PC-3 (cell line): ENCODE results near the gene KEAP1. TPM values are rescaled to one million over a fixed set of nuclear protein-coding genes. Genes with fewer than 3 reads are reported as not detected.

Source experiments
- ATAC-seq: fragments of 200-7000 bp; cut with Tn5 transposase; 2 replicates; pipeline ENCODE4 v1.9.1; 2020; ENCODE audit warnings: mild to moderate bottlenecking, moderate library complexity
- BruUV-seq: library from RNA; stranded (reverse); fragments of 400-500 nt; replicated peaks from 2 replicates; lab custom pipeline; 2021; lab: Mats Ljungman, UMichigan
- CTCF ChIA-PET: fragments of 300-600 bp; sonication (Branson Sonifier 250); formaldehyde crosslinking; loops from one replicate; lab custom pipeline; 2022; ENCODE audit warnings: antibody characterized with exemption; lab: Charles Lee
- POLR2A ChIA-PET: fragments of 300-600 bp; sonication (Branson Sonifier 250); formaldehyde crosslinking; loops from one replicate; lab custom pipeline; 2022; ENCODE audit warnings: antibody characterized with exemption; ENCODE audit not compliant: unreplicated experiment; lab: Charles Lee
- DNase-seq: peaks from one replicate; pipeline ENCODE4 v3.0.0-alpha.2; 2015
- H2AFZ ChIP-seq: fragments of 300-600 bp; sonication (generic); 2 replicates; pipeline ENCODE4 v1.6.0; 2016; ENCODE audit warnings: antibody characterized with exemption, low read length
- H3F3A ChIP-seq: fragments of 300-600 bp; sonication (generic); one replicate; pipeline ENCODE4 v1.6.0; 2017; ENCODE audit warnings: antibody characterized with exemption, low read length, control low read depth, mild to moderate bottlenecking; ENCODE audit not compliant: unreplicated experiment
- H3K27ac ChIP-seq: fragments of 300-600 bp; sonication (generic); 2 replicates; pipeline ENCODE4 v1.5.1; 2016; ENCODE audit warnings: mild to moderate bottlenecking, low read length
- H3K27me3 ChIP-seq: fragments of 300-600 bp; sonication (generic); 2 replicates; pipeline ENCODE4 v1.6.1; 2016; ENCODE audit warnings: low read length, mixed read lengths
- H3K36me3 ChIP-seq: fragments of 300-600 bp; sonication (generic); 2 replicates; pipeline ENCODE4 v1.6.1; 2016; ENCODE audit warnings: low read depth, mixed run types, low read length, mixed read lengths
- H3K4me1 ChIP-seq: fragments of 300-600 bp; sonication (generic); 2 replicates; pipeline ENCODE4 v1.5.1; 2016; ENCODE audit warnings: low read length; ENCODE audit not compliant: insufficient read depth
- H3K4me2 ChIP-seq: fragments of 300-600 bp; sonication (generic); 2 replicates; pipeline ENCODE4 v1.6.0; 2016; ENCODE audit warnings: low read length
- H3K4me3 ChIP-seq: fragments of 300-600 bp; sonication (generic); 2 replicates; pipeline ENCODE4 v1.5.1; 2016; ENCODE audit warnings: mild to moderate bottlenecking, low read length, mixed read lengths
- H3K79me2 ChIP-seq: fragments of 300-600 bp; sonication (generic); 2 replicates; pipeline ENCODE4 v1.6.1; 2017; ENCODE audit warnings: low read length, mixed read lengths
- H3K9ac ChIP-seq: fragments of 300-600 bp; sonication (generic); 2 replicates; pipeline ENCODE4 v1.6.0; 2016; ENCODE audit warnings: mild to moderate bottlenecking, low read length
- H3K9me2 ChIP-seq: fragments of 300-600 bp; sonication (generic); replicated peaks from 2 replicates; pipeline ENCODE4 v1.6.1; 2016; ENCODE audit warnings: mixed run types, low read length, mixed read lengths
- H3K9me3 ChIP-seq: fragments of 300-600 bp; sonication (generic); 2 replicates; pipeline ENCODE4 v1.6.1; 2016; ENCODE audit warnings: low read length, mixed read lengths
- H4K20me1 ChIP-seq: fragments of 300-600 bp; sonication (generic); 2 replicates; pipeline ENCODE4 v1.6.1; 2016; ENCODE audit warnings: low read length, mixed read lengths
- CTCF ChIP-seq: fragments of 300-600 bp; sonication (generic); conservative IDR thresholded peaks from 2 replicates; pipeline ENCODE4 v1.5.1; 2017; ENCODE audit warnings: antibody characterized with exemption, low read depth, mild to moderate bottlenecking, low read length
- EZH2 ChIP-seq: fragments of 300-600 bp; sonication (generic); IDR thresholded peaks from one replicate; pipeline ENCODE4 v1.6.1; 2017; ENCODE audit warnings: antibody characterized with exemption, mild to moderate bottlenecking, low read length; ENCODE audit not compliant: unreplicated experiment
- EZH2phosphoT487 ChIP-seq: fragments of 300-600 bp; sonication (generic); IDR thresholded peaks from 2 replicates; pipeline ENCODE4 v1.6.1; 2018; ENCODE audit warnings: mild to moderate bottlenecking, antibody characterized with exemption, low read length, borderline replicate concordance
- intact Hi-C: fragments of 100-400 bp; cut with micrococcal nuclease; formaldehyde crosslinking; loops from 2 replicates; pipeline ENCODE4 v1.9.0; 2023
- total RNA-seq: library from RNA; depleted of rRNA; stranded (reverse); fragments of >200 nt; gene quantifications from 2 replicates; pipeline ENCODE4 v1.2.3, GENCODE V29; 2014

Gene KEAP1
- total RNA-seq, 1 experiment from 2014 or later: 151 TPM

- TF ChIP-seq EZH2phosphoT487 (no peak), EZH2 (no peak), CTCF (no peak)
- intact Hi-C loops: no loop called here
- POLR2A ChIA-PET: no interaction called here
- H2AFZ ChIP-seq: peak overlapping the region; percentile 81; the same call in 1 of the 2 replicates
- no peak overlapping the region for H3K27ac ChIP-seq
- peaks cover 4% of the 10 kb centered on the region; the same call in 1 of the 2 replicates for H3K36me3 ChIP-seq
- no peaks in the 10 kb centered on the region for H3F3A ChIP-seq
- no peaks in the 10 kb centered on the region for H3K9me3 ChIP-seq
- no peaks in the 10 kb centered on the region for H4K20me1 ChIP-seq
- no TSS peak for BruUV-seq
- H3K9ac ChIP-seq: peak overlapping the region; percentile 83
- ATAC-seq (no peak), DNase-seq (no peak)
- H3K9me2 ChIP-seq: no peaks in the 10 kb centered on the region
- CTCF ChIA-PET: interaction anchor here (0.6 kb wide), 1 partner anchor 23 kb away, joined by 3 read pairs; no protein-coding TSS in a partner anchor
- H3K27me3 ChIP-seq: no peaks in the 10 kb centered on the region
- H3K4me3 ChIP-seq: peak overlapping the region; percentile 95
- peak overlapping the region; percentile 88 for H3K4me2 ChIP-seq
- H3K4me1 ChIP-seq: 0 out of 2 replicates have a peak, but pooled peaks cover 9% of the 10 kb centered on the region
- peaks cover 26% of the 10 kb centered on the region for H3K79me2 ChIP-seq
These were observed 41.6 kb upstream of the KEAP1 start for GRCh38 chr19:10544753-10545251.

- POLR2A ChIA-PET: no interaction called here
- Histone ChIP-seq H3K9ac (peak overlapping the region; percentile 83), H3K9me3 (no peaks in the 10 kb centered on the region), H3K4me3 (peak overlapping the region; percentile 95), H3K36me3 (peaks cover 4% of the 10 kb centered on the region; the same call in 1 of the 2 replicates), H3K27ac (no peak overlapping the region), H3K4me1 (0 out of 2 replicates have a peak, but pooled peaks cover 9% of the 10 kb centered on the region), H4K20me1 (no peaks in the 10 kb centered on the region), H3K9me2 (no peaks in the 10 kb centered on the region), H2AFZ (peak overlapping the region; percentile 81), H3K79me2 (peaks cover 26% of the 10 kb centered on the region), H3F3A (no peaks in the 10 kb centered on the region), H3K27me3 (no peaks in the 10 kb centered on the region), H3K4me2 (peak overlapping the region; percentile 88)
- CTCF ChIA-PET: interaction anchor here (0.6 kb wide), 1 partner anchor 24 kb away, joined by 3 read pairs; no protein-coding TSS in a partner anchor
- no peak for TF ChIP-seq EZH2phosphoT487
- intact Hi-C loops: no loop called here
- ATAC-seq (peak; percentile 48), DNase-seq (no peak)
- BruUV-seq: TSS peak; percentile 69
These were observed 41.1 kb upstream of the KEAP1 start for GRCh38 chr19:10544242-10544752.

- DNase-seq (peak; percentile 81), ATAC-seq (peak; percentile 78)
- H3K4me2 ChIP-seq: peak within 1 kb of the TSS; percentile 88
- no peaks in the 10 kb centered on the region for H3K9me2 ChIP-seq
- H3K27ac ChIP-seq: no peak within 1 kb of the TSS
- H3K4me3 ChIP-seq: peak within 1 kb of the TSS; percentile 95
- no peaks in the 10 kb centered on the region for H3K9me3 ChIP-seq
- peak within 1 kb of the TSS; percentile 83 for H3K9ac ChIP-seq
- no peak for TF ChIP-seq EZH2
- TF ChIP-seq EZH2phosphoT487: no peak
- TF ChIP-seq CTCF: no peak
- no peaks in the 10 kb centered on the region for H3K27me3 ChIP-seq
- ChIA-PET CTCF (no interaction called here), POLR2A (interaction anchor here (0.7 kb wide), 1 partner anchor 25 kb away, joined by 3 read pairs; the partner anchor contains the start of gene CDKN2D)
- no TSS peak for BruUV-seq
- no peaks in the 10 kb centered on the region for H3F3A ChIP-seq
- H2AFZ ChIP-seq: peak within 1 kb of the TSS; percentile 81
- 0 out of 2 replicates have a peak, but pooled peaks cover 9% of the 10 kb centered on the region for H3K4me1 ChIP-seq
- peaks cover 26% of the 10 kb centered on the region for H3K79me2 ChIP-seq
- intact Hi-C loops: no loop called here
- no peaks in the 10 kb centered on the region for H4K20me1 ChIP-seq
- peaks cover 1% of the 10 kb centered on the region; the same call in 1 of the 2 replicates for H3K36me3 ChIP-seq
These were observed 40.5 kb upstream of the KEAP1 start, which contains the start of gene ATG4D for GRCh38 chr19:10543420-10544241. TSS of gene ATG4D (plus strand) at chr19:10543904. CDS start at chr19:10544091, 187 bp downstream.
